GM19372 (cell line): ENCODE data around the gene ANKRD44.
"Not testable (repeated sequence)": the region's sequence is repeated elsewhere in the genome, so short reads cannot be mapped to it uniquely, and the experiment has no call there.

Experiments used
- ATAC-seq: cut with Tn5 transposase; IDR thresholded peaks from one replicate; pipeline ENCODE4 v1.9.1; 2021; ENCODE audit warnings: mild to moderate bottlenecking, low read depth, moderate library complexity; ENCODE audit not compliant: unreplicated experiment

ANKRD44 gene

DNA sequence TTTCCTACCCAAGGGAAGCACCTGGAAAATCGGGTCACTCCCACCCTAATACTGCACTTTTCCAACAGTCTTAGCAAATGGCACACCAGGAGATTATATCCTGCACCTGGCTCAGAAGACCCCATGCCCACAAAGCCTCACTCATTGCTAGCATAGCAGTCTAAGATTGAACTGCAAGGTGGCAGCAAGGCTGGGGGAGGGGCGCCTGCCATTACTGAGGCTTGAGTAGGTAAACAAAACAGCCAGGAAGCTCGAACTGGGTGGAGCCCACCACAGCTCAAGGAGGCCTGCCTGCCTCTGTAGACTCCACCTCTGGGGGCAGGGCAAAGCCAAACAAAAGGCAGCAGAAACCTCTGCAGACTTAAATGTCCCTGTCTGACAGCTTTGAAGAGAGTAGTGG lies 248.0 kb downstream of the ANKRD44 start:
- ATAC-seq: not testable (repeated sequence)

- no peak for ATAC-seq
Measured at GRCh38 chr2:197059477-197059876, 251.1 kb downstream of the ANKRD44 start.

- ATAC-seq: no peak
Measured at GRCh38 chr2:197058777-197059300, 251.7 kb downstream of the ANKRD44 start.

GRCh38 chr2:197057959-197058358 lies 252.6 kb downstream of the ANKRD44 start:
- no peak for ATAC-seq

GRCh38 chr2:197055045-197055444 lies 255.5 kb downstream of the ANKRD44 start:
- ATAC-seq: no peak

DNA sequence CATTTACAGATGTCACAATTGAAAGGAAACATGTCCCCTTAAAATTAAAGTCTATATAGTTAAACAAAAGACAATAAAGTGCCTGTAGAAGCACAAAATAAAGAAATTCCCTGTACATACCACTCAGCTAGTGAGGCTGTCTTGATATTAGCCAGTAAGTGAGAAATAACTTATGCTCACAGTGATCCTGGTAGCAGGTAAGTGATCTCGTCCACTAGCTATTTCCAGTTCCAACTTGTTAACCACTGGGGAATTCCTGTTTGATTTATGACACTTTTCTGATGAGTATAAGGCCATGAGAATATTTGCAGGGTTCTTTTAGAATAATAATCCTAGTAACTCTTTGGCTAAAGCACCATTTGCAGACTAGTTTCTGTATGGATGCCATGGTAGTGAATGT lies 256.1 kb downstream of the ANKRD44 start:
- ATAC-seq: no peak

- no peak for ATAC-seq
Measured at GRCh38 chr2:197052356-197052755, 258.2 kb downstream of the ANKRD44 start.

- no peak for ATAC-seq
Measured at GRCh38 chr2:197045115-197045514, 265.5 kb downstream of the ANKRD44 start.

GRCh38 chr2:197042739-197043196 lies 267.8 kb downstream of the ANKRD44 start:
- no peak for ATAC-seq

DNA sequence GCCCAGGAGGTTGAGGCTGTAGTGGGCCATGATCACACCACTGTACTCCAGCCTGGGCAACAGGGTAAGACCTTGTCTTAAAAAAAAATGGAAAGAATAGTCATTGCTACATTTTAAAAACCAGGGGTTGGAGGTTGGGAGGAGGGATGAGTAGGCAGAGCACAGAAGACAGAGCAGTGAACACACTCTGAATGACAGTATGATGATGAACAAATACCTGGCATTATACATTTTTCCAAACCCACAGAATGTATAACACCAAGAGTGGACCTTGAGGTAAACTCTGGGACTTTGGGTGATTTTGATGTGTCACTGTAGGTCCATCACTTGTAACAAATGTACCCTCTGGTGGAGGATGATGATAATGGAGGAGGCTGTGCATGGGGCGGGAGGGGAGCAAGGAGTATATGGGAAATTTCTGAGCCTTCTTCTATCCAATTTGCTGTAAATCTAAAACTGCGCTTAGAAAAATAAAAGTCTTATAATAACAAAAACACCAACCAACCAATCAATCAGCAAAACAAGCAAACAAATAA lies 272.6 kb downstream of the ANKRD44 start:
- ATAC-seq: no peak

GRCh38 chr2:197035002-197035401 lies 275.6 kb downstream of the ANKRD44 start:
- ATAC-seq: no peak

DNA sequence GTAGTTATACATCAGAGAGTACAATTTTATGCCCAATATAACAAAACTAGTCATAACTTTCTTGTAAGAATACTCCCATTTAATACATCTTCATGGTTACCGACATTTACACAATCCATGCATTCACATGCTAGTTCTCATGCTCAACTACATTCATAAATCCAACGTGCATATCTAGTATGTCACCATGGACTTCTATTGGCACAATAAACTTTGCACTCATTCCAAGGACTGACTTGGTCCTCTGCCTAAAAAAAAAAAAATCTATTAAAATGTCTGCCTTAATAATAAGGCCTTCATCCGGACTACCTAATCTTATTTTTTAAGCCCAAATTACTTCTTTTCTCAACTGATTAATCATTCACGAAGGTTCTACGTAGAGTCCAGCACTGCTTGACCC lies 276.3 kb downstream of the ANKRD44 start:
- no peak for ATAC-seq

GRCh38 chr2:197033222-197033621 lies 277.4 kb downstream of the ANKRD44 start:
- no peak for ATAC-seq

DNA sequence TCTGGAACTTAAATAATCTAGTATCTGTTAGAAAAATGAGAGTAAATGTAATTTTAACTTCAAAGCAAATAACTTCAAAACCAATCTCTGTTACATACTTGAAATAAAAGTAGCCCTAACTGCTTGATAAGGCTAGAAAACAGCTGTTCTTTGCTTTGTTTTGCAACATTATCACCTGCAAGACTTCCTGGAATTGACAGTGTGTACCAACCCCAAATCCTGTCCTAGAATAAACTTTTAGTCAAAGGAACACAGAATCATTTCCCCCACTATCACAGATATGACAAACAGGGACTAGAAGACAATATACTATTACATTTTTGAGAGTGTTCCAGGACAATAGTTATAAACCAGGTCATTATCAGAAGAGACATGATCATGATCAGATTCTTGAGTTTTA lies 278.8 kb downstream of the ANKRD44 start:
- ATAC-seq: no peak

DNA sequence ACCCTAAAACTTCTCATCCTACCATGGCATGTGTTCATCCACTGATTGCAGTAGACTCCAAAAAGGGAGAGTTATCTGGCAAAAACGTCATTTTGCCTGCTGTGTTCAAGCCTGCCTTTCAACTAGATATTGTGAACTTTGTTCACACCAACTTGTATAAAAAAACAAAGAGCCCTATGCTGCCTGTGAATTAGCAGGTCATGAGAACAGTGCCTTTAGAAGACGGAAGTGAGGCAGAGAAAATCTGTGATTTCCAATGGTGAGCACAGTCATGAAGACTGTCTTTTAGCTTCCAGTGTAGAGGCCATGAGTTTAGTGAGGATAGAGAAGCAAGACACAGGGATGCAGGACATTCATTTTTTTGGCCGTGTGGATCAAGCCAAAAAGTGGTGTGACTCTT lies 280.5 kb downstream of the ANKRD44 start:
- no peak for ATAC-seq

GRCh38 chr2:197028633-197029032 lies 281.9 kb downstream of the ANKRD44 start:
- ATAC-seq: no peak

DNA sequence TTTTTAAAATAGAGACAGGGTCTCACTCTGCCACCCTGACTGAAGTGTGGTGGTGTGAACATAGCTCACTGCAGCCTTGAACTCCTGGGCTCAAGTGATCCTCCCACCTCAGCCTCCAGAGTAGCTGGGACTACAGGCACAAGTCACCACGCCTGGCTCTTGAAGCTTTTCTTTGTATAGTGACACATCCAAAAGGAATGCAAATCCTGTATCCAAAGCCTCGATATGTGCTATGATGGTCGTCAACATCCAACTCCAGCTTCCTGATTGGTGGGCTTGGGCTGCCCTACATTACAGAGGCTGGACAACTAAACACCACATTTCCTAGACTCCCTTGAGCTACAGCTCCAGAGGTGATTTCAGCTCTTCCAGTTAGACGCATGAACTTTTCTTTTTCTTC lies 282.4 kb downstream of the ANKRD44 start:
- ATAC-seq: no peak

- no peak for ATAC-seq
Measured at GRCh38 chr2:197024206-197024605, 286.4 kb downstream of the ANKRD44 start.

GRCh38 chr2:197020921-197021320 lies 289.7 kb downstream of the ANKRD44 start:
- ATAC-seq: not testable (repeated sequence)

DNA sequence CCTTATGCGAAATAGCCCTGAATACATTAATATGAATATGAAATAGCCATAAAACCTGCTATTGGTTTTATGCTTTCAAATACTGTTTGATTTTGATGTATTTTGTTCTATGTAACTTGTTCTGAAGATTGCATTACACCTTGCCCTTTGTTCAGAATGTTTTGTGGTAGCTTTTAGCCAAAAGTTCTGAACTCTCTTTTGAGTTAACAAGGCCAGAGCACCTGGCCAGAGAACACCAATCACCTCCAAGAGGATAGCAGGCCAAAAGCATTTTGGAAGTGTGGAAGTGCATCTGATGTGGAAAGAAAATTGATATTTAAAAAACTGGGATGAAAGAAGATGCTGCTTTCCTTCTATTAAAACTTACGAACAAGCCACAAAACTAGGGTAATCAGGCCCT lies 297.5 kb downstream of the ANKRD44 start:
- ATAC-seq: no peak

GRCh38 chr2:197011801-197012641 lies 298.6 kb downstream of the ANKRD44 start:
- peak; percentile 68 for ATAC-seq

DNA sequence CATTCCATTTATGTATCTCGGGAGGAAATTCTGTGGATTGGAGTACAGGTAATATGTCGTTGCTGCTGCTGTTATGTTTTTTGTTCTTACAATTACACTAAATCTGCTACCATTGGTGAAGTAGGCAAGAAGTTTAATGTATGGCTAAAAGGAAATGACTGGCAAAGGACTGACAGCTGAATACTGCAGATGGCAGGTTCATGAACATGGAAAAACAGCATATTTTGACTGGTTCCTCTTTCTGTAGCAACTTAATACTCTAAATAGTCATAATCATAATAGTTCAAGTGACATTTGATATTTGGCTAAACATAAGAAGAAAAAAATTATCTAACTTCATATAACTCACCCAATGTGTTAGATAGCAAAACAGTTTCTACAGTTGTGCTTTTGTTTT lies 299.6 kb downstream of the ANKRD44 start:
- ATAC-seq: no peak
